Cardiac fibroblast (primary cell): ENCODE measurements around the gene KRTAP13-3.
A peak's percentile ranks its signal among the peaks of the same experiment; 100 is the strongest.

Experiments used
- DNase-seq, 2 donors: peaks; one replicate each; pipeline versions ENCODE4 v3.0.0 to v3.0.0-alpha.2; 2010; ENCODE audit warnings: low read depth in 2 of 2
- H3K4me3 ChIP-seq, 2 donors: replicated peaks in 1 of 2; 1 replicate in 1 of 2; 2 replicates in 1 of 2; pipeline ENCODE4 v1.5.1; 2011; ENCODE audit warnings: low read depth in 2 of 2, low read length in 2 of 2, mild to moderate bottlenecking in 2 of 2, moderate library complexity in 1 of 2
- CTCF ChIP-seq: IDR thresholded peaks from one replicate; pipeline ENCODE4 v1.5.1; 2011; ENCODE audit warnings: low read depth, mild to moderate bottlenecking, low read length, inconsistent platforms

KRTAP13-3 gene

DNA sequence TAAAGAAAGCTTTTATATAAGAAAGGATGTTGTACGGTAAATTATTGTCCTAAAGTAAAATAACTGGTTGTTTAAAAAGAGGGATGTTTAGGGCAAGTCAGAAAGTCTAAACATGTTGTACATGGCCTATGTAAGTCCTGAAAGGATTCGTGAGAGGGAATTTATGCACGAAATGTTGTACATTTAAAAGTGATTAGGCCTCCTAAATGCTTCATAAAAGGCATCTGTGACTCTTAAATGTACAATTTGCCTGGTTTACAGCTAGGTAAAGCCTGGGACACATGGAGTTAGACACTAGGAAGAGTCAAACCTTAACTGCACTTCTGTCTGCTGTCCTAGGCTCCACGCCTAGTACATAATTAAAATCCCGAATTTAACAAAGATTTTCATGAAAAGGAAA, 9.7 kb downstream of the KRTAP13-3 start:
- no peak for DNase-seq
- TF ChIP-seq CTCF = no peak
- H3K4me3 ChIP-seq = no peak overlapping the region

- H3K4me3 ChIP-seq = no peak overlapping the region
- TF ChIP-seq CTCF = peak; percentile 40
- DNase-seq = peak; percentile 72 to 81
Measured at GRCh38 chr21:30408782-30409494, 16.8 kb downstream of the KRTAP13-3 start.

GRCh38 chr21:30395731-30396130, 30.0 kb downstream of the KRTAP13-3 start, which contains the start of gene KRTAP13-1:
TSS of gene KRTAP13-1 (plus strand) at chr21:30396031. CDS start at chr21:30396087, 56 bp downstream.
- DNase-seq = no peak
- TF ChIP-seq CTCF = no peak
- no peak within 1 kb of the TSS for H3K4me3 ChIP-seq

- TF ChIP-seq CTCF = no peak
- H3K4me3 ChIP-seq = no peak overlapping the region
- no peak for DNase-seq
Measured at GRCh38 chr21:30391492-30392025, 34.2 kb downstream of the KRTAP13-3 start.

GRCh38 chr21:30382201-30382600, 43.5 kb downstream of the KRTAP13-3 start:
- TF ChIP-seq CTCF = no peak
- H3K4me3 ChIP-seq = no peak overlapping the region
- DNase-seq = no peak
